Measurements from ENCODE around the gene CELF4.

CELF4 gene

DNA sequence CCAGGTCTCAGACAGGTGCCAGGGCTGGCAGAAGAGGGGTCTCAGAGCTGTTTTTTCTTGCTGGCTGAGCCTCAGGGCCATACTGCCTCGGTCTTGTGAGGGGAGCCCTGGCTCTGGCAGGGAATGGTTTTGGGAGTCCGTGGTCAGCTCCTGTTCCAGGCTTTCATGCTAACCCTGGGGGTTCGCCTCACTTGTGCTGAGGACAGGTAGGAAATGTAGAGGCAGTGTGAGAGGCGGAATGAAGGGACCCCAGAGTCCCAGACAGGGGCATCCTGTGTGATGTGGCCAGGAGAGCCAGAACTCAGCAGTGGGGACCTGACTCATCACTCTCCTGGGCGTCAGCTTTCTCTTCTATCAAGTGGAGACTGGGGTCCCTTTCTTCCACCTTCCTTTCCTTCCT is 5.7 kb upstream of the CELF4 start:
- DNase-seq, result no peak

- peak; percentile 80 for DNase-seq
Observed at GRCh38 chr18:37570336-37570930, 4.8 kb upstream of the CELF4 start.

DNA sequence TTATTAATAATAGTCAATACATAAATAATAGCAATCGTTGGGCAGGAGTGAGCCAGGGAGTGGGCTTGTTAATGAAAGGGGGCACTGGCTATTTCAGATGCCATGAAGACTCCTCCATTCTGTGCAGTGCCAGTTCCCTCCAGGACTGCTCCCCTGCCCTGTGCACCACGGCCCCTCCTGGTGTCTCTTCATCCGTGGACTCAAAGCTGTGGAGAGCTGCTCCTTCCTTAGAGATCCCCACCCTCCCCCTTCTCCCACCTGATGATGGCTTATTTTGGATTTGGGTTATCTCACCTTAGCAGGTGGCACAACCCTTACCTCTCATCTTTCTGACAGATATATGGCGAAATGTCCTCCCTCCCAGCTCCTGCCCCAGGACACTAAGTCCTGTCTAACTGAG is 3.1 kb upstream of the CELF4 start:
- no peak for DNase-seq

- DNase-seq, result peak; percentile 87
Observed at GRCh38 chr18:37567994-37568359, 2.4 kb upstream of the CELF4 start.

- DNase-seq, result peak; percentile 68
Observed at GRCh38 chr18:37567061-37567993, 1.7 kb upstream of the CELF4 start.

DNA sequence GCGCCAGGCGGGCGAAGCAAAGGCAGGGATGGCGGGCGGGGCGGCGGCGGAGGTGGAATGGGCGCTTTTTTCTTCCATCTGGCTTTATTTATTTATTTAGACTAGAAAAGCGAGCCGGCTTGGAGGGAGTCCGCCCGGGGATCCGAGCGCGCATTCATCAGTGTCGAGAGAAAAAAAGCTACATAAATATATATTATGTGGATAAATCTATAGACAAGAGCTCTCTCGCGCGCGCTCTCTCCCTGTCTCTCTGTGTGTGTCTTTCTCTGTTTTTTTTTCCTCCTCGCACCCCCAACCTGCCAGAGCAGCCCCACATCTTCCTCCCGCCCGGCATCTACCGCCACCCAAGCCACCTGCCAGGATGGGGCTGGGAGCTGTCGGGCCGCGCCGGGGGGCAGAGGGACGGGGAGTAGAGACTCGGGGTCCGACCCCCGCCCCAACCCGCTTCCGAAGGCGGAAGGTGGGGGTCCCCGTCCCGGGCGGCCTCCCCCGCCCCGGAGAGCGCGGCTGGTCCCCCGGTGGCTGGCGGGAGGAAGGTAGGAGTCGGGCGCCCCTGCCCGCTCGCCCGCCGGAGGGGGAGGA is 972 bp upstream of the CELF4 start:
- DNase-seq, result peak; percentile 90

DNA sequence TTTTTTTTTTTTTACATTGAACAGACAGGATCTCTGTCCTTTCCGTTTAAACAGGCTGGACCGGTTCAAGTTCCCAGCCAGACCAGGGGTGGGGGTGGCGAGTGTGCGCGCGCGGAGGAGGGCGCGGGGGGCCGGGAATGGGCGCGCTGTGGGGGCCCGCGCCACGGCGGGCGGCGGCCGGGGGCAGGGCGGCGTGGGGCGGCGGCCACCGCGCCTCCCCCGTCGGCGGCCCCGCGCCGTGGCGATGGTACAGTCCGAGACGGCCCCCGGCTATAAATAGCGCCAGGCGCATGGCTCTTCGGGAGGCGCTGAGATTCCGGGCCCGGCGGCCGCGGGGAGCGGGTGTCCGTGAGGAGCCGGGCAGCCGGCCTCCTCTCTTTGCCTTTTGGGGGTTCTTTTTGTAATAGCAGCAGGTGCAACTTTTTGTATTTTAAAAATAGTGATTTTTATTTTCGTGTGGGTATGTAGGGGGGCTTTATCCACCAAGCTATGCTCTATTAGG is 430 bp upstream of the CELF4 start:
- peak; percentile 97 for DNase-seq

- DNase-seq, result peak; percentile 71
Observed at GRCh38 chr18:37564711-37565100, 892 bp downstream of the CELF4 start.

GRCh38 chr18:37563931-37564392 is 1.6 kb downstream of the CELF4 start:
- DNase-seq, result peak; percentile 87

- peak; percentile 63 for DNase-seq
Observed at GRCh38 chr18:37561986-37562385, 3.6 kb downstream of the CELF4 start.

GRCh38 chr18:37560003-37560402 is 5.6 kb downstream of the CELF4 start:
- DNase-seq, result no peak

DNA sequence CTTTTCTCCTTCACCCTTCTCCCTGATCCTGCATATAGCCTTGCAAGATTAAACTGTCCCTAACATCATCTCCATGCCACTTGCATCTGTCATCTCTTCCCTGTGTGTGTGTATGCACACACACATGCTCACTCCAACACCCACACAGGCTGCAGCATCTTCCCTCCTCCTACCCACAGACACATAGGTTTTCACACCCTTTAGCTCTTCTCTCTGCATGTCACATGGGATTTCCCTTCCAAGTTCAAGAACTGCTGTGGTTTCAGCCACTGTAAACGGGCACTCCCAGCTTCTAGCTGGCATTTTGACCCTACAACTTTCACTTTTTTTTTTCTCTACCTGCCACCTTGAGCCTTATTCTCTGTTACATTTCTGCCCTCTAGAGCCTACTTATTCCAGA is 6.4 kb downstream of the CELF4 start:
- peak; percentile 27 for DNase-seq

GRCh38 chr18:37554399-37554787 is 11.2 kb downstream of the CELF4 start:
- DNase-seq, result no peak

DNA sequence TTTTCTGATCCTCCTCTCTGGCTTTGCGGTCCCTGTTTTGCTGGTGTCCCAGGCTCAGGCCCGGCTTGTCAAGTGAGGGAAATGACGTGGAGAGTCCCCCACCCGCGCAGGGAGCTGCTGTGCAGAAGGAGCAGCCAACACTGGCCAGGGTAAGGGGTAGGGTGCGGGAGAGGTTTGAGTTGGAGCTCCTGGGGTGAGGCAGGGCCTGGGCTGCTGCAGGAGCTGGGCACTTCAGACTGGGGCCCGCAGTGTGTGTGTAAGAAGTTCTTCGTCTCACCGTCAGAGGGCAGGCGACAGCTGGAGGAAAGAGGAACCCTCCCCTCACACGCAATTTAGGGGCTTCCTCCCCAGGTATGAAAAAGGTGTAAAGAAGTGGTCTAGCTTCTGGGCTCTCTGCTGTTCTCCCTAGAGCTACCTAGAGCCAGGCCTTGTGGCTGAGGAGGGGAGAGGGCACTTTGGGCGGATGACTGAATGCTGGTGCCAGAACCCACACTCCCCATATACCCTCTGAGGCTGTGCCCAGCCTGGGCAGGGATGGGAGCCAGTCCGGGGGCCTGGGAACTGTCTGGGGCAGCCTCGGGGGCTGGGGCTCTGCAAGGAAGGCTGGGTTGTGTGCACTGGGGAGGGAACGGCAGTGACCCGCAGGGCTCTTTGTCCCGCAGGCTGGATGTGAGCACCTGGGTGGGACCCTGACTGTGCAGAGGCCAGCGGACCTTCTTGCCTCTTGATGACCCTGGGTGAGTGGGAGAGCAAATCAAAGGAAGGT is 11.8 kb downstream of the CELF4 start:
- no peak for DNase-seq

- DNase-seq, result no peak
Observed at GRCh38 chr18:37552286-37552685, 13.3 kb downstream of the CELF4 start.

DNA sequence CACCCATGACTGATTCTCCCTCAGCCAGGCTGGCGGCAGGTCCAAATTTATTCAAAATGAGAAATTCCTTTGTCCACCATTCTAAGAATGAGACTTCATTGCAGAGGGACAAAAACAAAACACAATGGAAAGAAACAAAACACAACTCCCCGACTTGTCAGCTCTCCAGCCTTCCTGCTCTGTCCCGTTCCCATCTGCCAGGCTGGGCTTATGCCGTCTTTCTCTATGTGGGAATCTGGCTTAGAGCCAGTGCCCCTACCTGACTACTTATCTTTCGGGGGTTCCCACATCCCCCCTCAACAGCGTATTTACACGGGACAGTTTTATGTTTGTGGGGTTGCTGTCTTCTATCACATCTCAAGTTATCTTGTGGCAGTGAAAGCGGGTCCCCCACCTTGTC is 13.8 kb downstream of the CELF4 start:
- DNase-seq, result no peak

DNA sequence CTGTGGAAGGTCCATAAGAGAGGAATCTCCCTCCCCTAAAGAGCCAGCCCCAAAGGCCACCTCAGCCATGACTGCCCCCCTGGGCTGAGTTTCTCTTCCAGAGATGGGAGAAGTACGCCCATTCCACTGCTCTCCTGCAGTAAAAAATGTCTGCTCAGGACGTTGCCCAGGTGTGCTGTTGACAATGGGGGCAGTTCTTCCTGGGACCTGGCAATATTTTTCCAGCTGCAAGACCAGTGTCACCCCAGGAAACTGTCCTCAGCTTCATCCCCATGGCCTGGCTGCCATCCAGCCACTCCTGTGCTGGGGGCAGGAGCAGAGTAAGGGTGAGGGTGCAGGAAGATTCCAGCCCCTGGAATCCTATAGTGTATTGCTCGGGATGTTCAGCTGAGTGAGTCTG is 14.3 kb downstream of the CELF4 start:
- no peak for DNase-seq

- DNase-seq, result no peak
Observed at GRCh38 chr18:37550118-37550875, 15.3 kb downstream of the CELF4 start.

GRCh38 chr18:37548679-37549289 is 16.8 kb downstream of the CELF4 start:
- DNase-seq, result no peak

- DNase-seq, result no peak
Observed at GRCh38 chr18:37547196-37547827, 18.3 kb downstream of the CELF4 start.

DNA sequence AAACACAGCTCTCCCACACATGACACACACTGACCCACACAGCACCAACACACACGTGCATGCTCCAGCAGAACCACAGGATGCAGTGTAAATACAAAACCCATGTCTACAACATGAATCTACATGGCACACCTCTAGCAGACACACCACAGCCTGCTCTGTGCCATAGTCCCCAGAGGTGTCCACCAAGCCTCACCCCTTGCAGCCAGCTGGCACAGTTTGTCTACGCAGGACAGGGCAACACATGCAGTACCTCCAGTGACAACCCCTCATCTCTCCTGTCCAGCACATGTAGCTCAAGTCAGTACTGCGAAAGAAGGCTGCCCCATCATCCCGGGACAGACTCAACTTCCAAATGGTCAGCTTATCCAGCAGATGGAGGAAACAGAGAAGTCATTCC is 18.9 kb downstream of the CELF4 start:
- DNase-seq, result no peak

DNA sequence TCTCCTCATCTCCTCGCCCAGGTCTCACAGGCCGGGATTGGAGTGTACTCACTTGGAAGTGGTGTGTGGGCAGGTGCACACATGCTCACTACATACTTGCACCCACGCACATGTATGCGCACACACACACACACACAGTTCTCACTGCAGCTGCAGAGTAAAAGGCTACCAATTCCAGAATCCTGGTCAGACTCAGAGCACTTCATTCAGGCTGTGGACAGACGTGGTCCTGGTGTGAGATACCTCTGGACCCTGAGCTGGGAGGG is 19.4 kb downstream of the CELF4 start:
- DNase-seq, result no peak

Measured in DMS79 treated with DMSO at 0.1 percent for 48 hours (cell line).